GM13977 (cell line): ENCODE measurements around the gene SNRK.

Source experiments
- DNase-seq: peaks from one replicate; pipeline ENCODE4 v3.0.0; 2012; ENCODE audit warnings: low spot score
- in situ Hi-C: fragments of 300-500 bp; cut with MboI; formaldehyde crosslinking; loops from one replicate; pipeline ENCODE4 v1.12.0; 2022; ENCODE audit warnings: low sequenced_read_pairs, low pct_unique_long_range_greater_than_20kb, mixed read lengths, inconsistent platforms; ENCODE audit not compliant: unreplicated experiment
- TF ChIP-seq, protein P1 (sequence below): IDR thresholded peaks from 2 replicates; pipeline ENCODE4 v1.5.1; 2012; ENCODE audit warnings: mild to moderate bottlenecking, control low read depth; ENCODE audit not compliant: insufficient read depth; ENCODE audit errors: extremely low read depth, missing control alignments

Gene SNRK

DNA sequence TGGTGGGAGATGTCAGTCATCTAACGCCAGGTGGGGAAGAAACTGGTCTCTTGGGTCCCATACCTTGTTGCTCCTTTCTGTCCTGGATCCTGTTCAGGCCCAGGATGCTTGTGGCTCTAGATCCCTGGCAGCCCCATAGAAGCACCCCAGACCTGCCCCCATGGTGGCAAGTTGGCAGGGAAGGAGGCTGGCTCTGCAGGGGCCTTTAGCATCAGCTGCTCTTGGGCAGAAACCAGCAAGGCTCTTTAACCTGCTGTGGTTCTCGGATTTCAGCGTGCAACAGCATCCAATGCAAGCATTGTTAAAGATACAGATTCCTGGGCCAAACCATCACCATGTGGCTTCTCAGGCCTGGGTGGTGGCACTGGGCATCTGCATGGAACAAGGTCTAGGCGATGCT lies 75.8 kb downstream of the SNRK start:
- DNase-seq, result no peak
- TF ChIP-seq, protein P1, sequence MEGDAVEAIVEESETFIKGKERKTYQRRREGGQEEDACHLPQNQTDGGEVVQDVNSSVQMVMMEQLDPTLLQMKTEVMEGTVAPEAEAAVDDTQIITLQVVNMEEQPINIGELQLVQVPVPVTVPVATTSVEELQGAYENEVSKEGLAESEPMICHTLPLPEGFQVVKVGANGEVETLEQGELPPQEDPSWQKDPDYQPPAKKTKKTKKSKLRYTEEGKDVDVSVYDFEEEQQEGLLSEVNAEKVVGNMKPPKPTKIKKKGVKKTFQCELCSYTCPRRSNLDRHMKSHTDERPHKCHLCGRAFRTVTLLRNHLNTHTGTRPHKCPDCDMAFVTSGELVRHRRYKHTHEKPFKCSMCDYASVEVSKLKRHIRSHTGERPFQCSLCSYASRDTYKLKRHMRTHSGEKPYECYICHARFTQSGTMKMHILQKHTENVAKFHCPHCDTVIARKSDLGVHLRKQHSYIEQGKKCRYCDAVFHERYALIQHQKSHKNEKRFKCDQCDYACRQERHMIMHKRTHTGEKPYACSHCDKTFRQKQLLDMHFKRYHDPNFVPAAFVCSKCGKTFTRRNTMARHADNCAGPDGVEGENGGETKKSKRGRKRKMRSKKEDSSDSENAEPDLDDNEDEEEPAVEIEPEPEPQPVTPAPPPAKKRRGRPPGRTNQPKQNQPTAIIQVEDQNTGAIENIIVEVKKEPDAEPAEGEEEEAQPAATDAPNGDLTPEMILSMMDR, result no peak
- in situ Hi-C loops, result no loop called here

DNA sequence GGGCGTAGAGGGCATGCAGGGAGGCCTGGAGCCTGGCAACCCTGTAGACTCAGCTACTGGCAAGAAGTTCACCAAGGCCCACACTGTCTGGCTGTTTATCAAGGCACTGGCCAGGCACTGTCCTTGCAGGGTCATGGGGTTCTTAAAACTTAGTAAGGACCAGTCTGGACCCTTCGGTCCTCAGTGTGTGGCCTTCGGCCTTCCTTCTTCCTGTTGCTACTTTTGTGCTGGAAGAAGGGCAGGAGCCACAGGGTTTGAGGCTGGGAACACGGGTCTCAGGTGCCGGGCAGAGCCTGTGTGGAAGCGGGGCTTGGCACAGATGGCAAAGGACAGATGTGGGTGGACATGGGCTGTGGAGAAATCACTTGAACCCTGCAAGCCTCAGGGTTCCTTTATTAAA lies 76.6 kb downstream of the SNRK start:
- in situ Hi-C loops, result no loop called here
- DNase-seq, result no peak
- TF ChIP-seq, protein P1, result no peak

DNA sequence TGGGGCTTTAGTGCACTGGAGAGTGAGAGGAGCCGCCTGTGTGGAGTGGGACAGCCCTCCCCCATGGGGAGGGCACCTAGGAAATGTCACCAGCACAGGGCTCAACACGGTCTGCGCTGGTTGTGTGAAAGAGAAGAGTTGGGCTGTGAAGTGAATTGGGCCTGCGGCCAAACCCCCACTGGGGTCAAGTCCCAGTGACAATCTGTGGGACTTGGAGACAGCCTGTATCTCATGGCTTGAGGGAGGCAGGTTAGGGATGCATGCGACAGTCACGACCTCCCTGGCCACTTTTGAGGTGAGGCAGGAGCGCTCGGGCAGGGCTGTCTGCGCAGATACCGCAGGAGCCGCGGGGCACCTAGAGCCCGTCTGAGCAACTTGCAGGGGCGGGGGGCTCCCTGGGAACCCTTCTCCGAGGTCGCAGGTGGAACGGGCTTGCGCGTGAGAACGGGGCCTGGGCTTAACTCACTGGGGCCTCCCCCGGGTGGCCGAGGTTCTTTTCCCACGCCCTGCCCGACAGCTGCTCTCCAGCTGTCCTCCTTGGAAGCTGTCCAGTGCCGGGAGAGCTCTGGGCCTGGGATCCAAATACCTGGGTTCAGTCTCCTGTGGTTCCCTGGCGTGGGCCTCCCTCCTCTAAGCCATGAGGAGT lies 77.4 kb downstream of the SNRK start:
- DNase-seq, result no peak
- TF ChIP-seq, protein P1, result no peak
- in situ Hi-C loops, result no loop called here

DNA sequence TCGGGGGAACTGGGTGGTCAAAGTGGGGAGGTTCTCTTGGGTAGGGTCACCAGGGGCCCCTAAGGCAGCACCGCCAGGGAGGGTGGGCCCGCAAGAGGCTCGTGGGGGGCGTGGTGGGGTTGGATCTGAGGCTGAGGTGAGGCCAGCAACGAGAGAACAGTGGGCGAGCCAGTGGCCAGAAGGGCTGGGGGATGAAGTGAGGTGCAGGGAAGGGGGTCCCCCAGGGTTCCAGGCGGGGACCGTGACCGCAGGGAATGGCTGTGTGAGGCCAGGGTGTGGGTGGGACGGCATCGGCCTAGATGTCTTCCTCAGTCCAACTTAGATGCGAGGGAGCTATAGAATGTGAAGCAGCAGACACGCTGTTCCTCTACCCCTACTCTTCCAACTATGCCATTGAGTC lies 78.2 kb downstream of the SNRK start:
- DNase-seq, result no peak
- TF ChIP-seq, protein P1, result no peak
- in situ Hi-C loops, result no loop called here

DNA sequence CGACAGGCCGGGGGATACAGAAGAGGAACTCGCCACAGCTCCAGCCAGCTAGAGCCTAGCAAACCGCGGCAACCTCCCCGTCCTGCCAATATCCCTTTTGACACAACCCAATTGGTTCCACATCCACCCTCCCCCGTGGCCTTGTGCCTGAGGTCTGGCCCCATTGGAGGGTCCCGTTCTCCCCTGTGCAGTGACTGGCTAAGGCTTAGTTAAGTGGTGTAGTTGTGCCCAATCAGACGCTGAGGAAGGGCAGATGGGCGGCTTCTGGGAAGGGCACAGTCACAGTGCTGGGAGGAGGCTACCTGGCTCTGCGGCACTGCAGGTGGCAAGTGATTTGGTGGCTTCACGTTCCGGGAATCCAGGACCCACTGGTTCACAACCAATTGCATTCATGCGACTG lies 78.6 kb downstream of the SNRK start:
- no peak for DNase-seq
- in situ Hi-C loops, result no loop called here
- TF ChIP-seq, protein P1, result no peak

DNA sequence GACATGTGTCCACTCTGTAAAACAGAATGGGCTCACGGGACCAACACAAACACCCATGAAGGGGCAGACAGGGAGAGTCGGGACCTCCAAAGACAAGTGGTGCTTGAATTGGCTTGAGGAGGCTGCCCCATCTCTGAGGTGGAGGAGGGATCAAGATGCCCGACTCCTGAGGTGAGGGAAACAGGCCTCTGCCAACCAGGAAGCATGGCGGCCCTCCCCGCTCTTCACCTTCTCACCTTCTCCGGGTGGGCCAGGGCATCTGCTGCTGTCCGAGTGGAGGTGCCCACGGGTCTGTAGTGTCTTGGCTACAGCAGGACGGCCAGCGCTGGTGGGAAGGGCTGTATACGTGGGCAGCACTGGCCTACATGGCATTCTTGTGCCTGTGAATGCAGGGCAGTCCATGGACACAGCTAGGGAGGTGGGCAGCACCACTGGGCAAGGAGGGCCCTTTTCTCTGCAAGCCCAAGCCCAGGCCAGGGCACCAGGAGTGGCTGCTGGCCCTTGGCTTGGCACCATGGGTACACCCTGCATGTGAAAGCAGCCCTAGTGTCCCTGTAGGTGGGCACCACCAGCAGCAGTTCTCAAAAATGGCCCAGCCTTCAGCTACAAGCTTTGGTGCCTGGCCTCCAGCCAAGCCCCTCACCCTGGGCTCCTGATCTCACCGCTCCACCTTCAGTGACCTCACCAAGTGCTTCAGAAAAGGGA lies 79.4 kb downstream of the SNRK start:
- DNase-seq, result no peak
- in situ Hi-C loops, result no loop called here
- TF ChIP-seq, protein P1, result no peak
